Measurements from ENCODE around the gene MOGAT3.

Gene MOGAT3

DNA sequence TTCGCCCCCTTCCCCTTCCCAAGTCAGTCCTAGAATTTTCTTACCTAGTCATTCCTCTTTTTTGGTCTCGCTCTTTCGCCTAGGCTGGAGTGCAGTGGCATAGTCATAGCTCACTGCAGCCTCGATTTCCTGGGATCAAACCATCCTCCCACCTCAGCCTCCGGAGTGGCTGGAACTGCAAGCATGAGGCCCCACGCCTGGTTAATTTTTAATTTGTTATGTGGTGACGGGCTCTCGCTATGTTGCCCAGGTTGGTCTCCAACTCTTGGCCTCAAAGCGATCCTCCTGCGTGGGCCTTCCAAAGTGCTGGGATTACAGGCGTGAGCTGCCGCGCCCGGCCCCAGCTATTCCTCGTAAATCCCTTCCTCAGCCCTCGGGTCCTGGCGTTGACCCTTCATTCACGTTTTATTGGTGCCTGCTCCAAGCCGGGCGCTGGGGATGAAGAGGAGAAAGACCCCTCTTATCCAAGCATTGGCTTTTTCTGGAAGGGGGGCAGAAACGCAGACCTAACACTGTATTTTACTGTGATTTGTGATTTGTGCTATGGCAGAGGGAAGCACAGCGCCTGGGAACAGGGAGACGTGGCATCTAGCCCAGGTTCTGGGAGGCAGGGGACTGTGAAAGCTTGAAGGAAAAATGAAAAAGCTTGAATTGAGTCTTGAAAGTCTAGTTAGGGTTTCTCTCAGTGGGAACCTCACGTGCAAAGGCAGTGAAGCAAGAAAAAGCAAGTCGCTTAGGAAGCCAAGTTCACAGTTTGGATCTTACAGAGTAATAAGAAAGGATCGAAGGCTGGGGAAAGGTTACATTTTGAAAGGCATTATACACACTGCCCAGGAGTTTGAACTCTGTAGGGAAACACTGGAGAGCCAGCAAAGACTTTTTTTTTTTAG is 17.6 kb upstream of the MOGAT3 start:
- H3K9me3 ChIP-seq (ENCODE audit: control insufficient read depth in 5 of 5, low read length in 5 of 5), result no peaks in the 10 kb centered on the region
- H3K4me1 ChIP-seq (ENCODE audit: control insufficient read depth in 5 of 5, insufficient read depth in 5 of 5, low read length in 5 of 5), result peaks cover 6 to 47% (median 41%) of the 10 kb centered on the region in 5 donors
- no peaks in the 10 kb centered on the region for H3K27me3 ChIP-seq (ENCODE audit: control insufficient read depth in 5 of 5, insufficient read depth in 4 of 5, low read length in 5 of 5)
- peak overlapping the region; percentile 96 for H3K27ac ChIP-seq (ENCODE audit: low read depth, low read length)
- H3K9ac ChIP-seq (ENCODE audit: low read length in 5 of 5), result peak overlapping the region in 4 of 5 donors; percentile 56 to 94 (median 84)
- H3K4me3 ChIP-seq (ENCODE audit: low read depth in 1 of 5, low read length in 5 of 5), result peak overlapping the region; percentile 76 to 97 (median 84)
- H3K36me3 ChIP-seq (ENCODE audit: control insufficient read depth in 5 of 5, insufficient read depth in 5 of 5, low read length in 5 of 5), result peaks cover 0 to 28% (median 21%) of the 10 kb centered on the region in 5 donors

DNA sequence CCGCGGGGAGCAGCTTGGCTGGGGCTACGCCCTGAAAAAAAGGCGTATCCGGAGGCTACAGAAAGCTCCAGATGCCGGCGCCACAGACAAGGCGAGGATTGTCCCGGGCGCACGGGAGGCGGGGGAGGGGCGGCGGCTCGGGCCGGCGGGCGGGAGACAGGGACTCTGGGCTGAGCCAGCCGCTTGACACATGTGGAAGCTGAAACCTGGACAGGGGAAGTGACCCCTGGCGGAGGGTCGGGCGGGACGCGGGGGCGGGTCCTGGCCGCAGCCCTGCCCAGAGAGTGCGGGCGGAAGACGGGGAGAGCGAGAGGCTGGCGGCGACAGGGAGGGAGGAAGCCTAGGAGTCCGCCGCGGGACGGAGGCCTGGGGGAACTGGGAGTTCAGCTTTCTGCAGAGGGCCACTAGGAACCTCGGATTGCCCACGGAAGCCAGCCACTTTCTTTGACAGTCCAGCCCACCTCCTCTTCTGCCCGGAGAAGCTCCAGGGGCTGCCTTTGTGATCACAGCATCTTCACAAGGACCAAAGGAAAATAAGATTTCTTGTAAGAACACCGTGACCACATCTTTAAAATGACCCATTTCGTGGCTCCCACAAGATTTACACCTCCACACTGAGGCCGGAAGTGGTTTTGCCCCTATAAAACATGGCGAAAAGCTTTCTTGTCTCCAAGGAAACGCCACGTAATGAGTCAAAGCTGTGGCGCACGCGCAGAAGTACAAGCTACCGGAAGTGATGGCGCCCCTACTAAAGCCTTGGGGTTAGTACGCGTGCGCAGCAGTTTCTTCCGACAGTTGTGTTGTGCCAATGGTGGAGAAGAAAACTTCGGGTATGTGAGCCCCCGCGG is 16.8 kb upstream of the MOGAT3 start, which contains the start of the genes PLOD3 and ZNHIT1:
TSS of gene PLOD3 (minus strand) at position 194 of the 848 bp plus-strand sequence. CDS start 307 bp downstream, outside the sequence.
TSS of gene ZNHIT1 (plus strand) at position 778 of the 848 bp plus-strand sequence. CDS start at position 809, 31 bp downstream.
- no peaks in the 10 kb centered on the region for H3K9me3 ChIP-seq (ENCODE audit: control insufficient read depth in 5 of 5, low read length in 5 of 5)
- peaks cover 0 to 26% (median 18%) of the 10 kb centered on the region in 5 donors for H3K36me3 ChIP-seq (ENCODE audit: control insufficient read depth in 5 of 5, insufficient read depth in 5 of 5, low read length in 5 of 5)
- peaks cover 6 to 47% (median 41%) of the 10 kb centered on the region in 5 donors for H3K4me1 ChIP-seq (ENCODE audit: control insufficient read depth in 5 of 5, insufficient read depth in 5 of 5, low read length in 5 of 5)
- H3K4me3 ChIP-seq (ENCODE audit: low read depth in 1 of 5, low read length in 5 of 5), result peak within 1 kb of the TSS; percentile 76 to 97 (median 84)
- no peaks in the 10 kb centered on the region for H3K27me3 ChIP-seq (ENCODE audit: control insufficient read depth in 5 of 5, insufficient read depth in 4 of 5, low read length in 5 of 5)
- peak within 1 kb of the TSS; percentile 96 for H3K27ac ChIP-seq (ENCODE audit: low read depth, low read length)
- H3K9ac ChIP-seq (ENCODE audit: low read length in 5 of 5), result peak within 1 kb of the TSS; percentile 56 to 94 (median 87)

DNA sequence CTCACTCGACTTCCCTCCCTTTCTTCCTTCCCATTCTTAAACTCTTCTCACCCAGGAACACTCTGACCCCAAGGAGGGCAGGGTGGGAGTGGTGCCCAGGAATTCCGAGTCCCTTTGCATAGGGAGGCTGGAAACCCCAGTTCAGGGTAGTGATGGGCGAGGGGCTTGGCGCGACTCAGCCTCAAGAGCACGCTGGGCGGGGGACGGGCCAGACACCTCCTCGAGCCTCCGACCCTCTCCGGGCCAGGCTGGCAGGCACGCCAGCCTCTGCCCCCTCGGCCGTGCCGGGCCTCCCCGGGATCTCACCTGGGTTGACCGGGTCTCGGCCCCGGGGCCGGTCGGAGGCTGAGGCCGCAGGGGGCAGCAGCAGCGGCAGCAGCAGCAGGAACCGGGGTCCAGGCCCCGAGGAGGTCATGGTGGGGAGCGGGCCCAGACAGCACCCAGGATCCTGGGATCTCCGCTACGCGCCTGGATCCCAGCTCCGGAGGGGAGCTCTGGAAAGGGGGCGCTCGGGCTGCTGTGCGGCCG is 16.1 kb upstream of the MOGAT3 start:
- peak overlapping the region; percentile 76 to 94 (median 84) for H3K4me3 ChIP-seq (ENCODE audit: low read depth in 1 of 5, low read length in 5 of 5)
- peaks cover 6 to 47% (median 41%) of the 10 kb centered on the region in 5 donors for H3K4me1 ChIP-seq (ENCODE audit: control insufficient read depth in 5 of 5, insufficient read depth in 5 of 5, low read length in 5 of 5)
- H3K9ac ChIP-seq (ENCODE audit: low read length in 5 of 5), result peak overlapping the region; percentile 56 to 94 (median 77)
- no peaks in the 10 kb centered on the region for H3K9me3 ChIP-seq (ENCODE audit: control insufficient read depth in 5 of 5, low read length in 5 of 5)
- peaks cover 0 to 30% (median 22%) of the 10 kb centered on the region in 5 donors for H3K36me3 ChIP-seq (ENCODE audit: control insufficient read depth in 5 of 5, insufficient read depth in 5 of 5, low read length in 5 of 5)
- no peaks in the 10 kb centered on the region for H3K27me3 ChIP-seq (ENCODE audit: control insufficient read depth in 5 of 5, insufficient read depth in 4 of 5, low read length in 5 of 5)
- peak overlapping the region; percentile 96 for H3K27ac ChIP-seq (ENCODE audit: low read depth, low read length)

GRCh38 chr7:101216001-101216859 is 15.4 kb upstream of the MOGAT3 start:
- Histone ChIP-seq H3K4me3 (ENCODE audit: low read depth in 1 of 5, low read length in 5 of 5) (peak overlapping the region; percentile 76 to 94 (median 84)), H3K9ac (ENCODE audit: low read length in 5 of 5) (peak overlapping the region; percentile 56 to 94 (median 77)), H3K4me1 (ENCODE audit: control insufficient read depth in 5 of 5, insufficient read depth in 5 of 5, low read length in 5 of 5) (peaks cover 6 to 47% (median 41%) of the 10 kb centered on the region in 5 donors), H3K9me3 (ENCODE audit: control insufficient read depth in 5 of 5, low read length in 5 of 5) (no peaks in the 10 kb centered on the region), H3K27ac (ENCODE audit: low read depth, low read length) (peak overlapping the region; percentile 96), H3K27me3 (ENCODE audit: control insufficient read depth in 5 of 5, insufficient read depth in 4 of 5, low read length in 5 of 5) (no peaks in the 10 kb centered on the region), H3K36me3 (ENCODE audit: control insufficient read depth in 5 of 5, insufficient read depth in 5 of 5, low read length in 5 of 5) (peaks cover 0 to 37% (median 24%) of the 10 kb centered on the region in 5 donors)

DNA sequence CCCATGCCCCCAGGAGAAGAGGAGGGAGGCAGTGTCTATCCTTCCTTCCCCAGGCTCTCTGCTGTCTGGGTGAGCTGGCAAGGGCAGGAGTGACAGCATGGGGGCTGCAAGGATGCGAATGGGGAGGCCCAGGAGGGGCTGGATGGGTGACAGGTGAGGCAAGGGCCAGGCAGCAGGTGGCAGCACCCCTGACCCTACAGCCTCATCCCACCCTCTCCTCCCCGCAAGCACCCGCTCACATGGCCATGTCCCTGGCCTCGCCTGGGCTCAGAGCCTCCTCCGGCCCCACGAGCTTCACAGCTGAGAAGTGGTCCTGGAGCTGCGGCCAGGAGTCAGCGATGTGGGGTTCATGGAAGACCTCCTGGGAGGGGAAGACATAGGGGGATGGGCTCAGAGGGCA is 11.2 kb upstream of the MOGAT3 start:
- Histone ChIP-seq H3K4me3 (ENCODE audit: low read depth in 1 of 5, low read length in 5 of 5) (no peak overlapping the region), H3K36me3 (ENCODE audit: control insufficient read depth in 5 of 5, insufficient read depth in 5 of 5, low read length in 5 of 5) (peaks cover 0 to 77% (median 57%) of the 10 kb centered on the region in 5 donors), H3K27ac (ENCODE audit: low read depth, low read length) (no peak overlapping the region)

DNA sequence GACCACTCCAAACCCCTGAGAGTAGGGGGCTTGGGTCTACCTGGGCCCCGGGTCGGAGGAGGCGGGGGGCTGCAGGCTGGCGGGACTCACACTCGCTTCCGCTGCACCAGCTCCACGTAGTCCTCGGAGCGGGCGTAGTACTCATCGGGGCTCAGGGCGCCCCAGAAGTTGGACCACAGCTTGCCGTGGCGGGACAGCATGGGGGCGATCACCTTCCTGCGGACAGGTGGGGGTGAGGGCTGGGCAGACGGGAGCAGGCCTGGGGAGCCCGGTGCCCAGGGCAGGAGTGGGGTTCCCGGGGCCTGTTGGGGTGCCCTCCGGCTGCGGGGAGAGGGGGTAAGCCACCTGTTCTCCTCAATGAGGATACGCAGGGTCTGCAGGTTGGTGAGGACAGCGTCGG is 10.7 kb upstream of the MOGAT3 start:
- Histone ChIP-seq H3K4me3 (ENCODE audit: low read depth in 1 of 5, low read length in 5 of 5) (no peak overlapping the region), H3K27me3 (ENCODE audit: control insufficient read depth in 5 of 5, insufficient read depth in 4 of 5, low read length in 5 of 5) (no peaks in the 10 kb centered on the region), H3K9me3 (ENCODE audit: control insufficient read depth in 5 of 5, low read length in 5 of 5) (no peaks in the 10 kb centered on the region), H3K4me1 (ENCODE audit: control insufficient read depth in 5 of 5, insufficient read depth in 5 of 5, low read length in 5 of 5) (peaks cover 1 to 12% (median 10%) of the 10 kb centered on the region in 5 donors), H3K27ac (ENCODE audit: low read depth, low read length) (no peak overlapping the region), H3K36me3 (ENCODE audit: control insufficient read depth in 5 of 5, insufficient read depth in 5 of 5, low read length in 5 of 5) (peaks cover 0 to 80% (median 59%) of the 10 kb centered on the region in 5 donors), H3K9ac (ENCODE audit: low read length in 5 of 5) (no peak overlapping the region)

More for the DNA sequence above, 11.2 kb upstream of the MOGAT3 start:
- no peaks in the 10 kb centered on the region for H3K9me3 ChIP-seq (ENCODE audit: control insufficient read depth in 5 of 5, low read length in 5 of 5)
- no peak overlapping the region for H3K9ac ChIP-seq (ENCODE audit: low read length in 5 of 5)
- peaks cover 1 to 17% (median 15%) of the 10 kb centered on the region in 5 donors for H3K4me1 ChIP-seq (ENCODE audit: control insufficient read depth in 5 of 5, insufficient read depth in 5 of 5, low read length in 5 of 5)
- H3K27me3 ChIP-seq (ENCODE audit: control insufficient read depth in 5 of 5, insufficient read depth in 4 of 5, low read length in 5 of 5), result no peaks in the 10 kb centered on the region

DNA sequence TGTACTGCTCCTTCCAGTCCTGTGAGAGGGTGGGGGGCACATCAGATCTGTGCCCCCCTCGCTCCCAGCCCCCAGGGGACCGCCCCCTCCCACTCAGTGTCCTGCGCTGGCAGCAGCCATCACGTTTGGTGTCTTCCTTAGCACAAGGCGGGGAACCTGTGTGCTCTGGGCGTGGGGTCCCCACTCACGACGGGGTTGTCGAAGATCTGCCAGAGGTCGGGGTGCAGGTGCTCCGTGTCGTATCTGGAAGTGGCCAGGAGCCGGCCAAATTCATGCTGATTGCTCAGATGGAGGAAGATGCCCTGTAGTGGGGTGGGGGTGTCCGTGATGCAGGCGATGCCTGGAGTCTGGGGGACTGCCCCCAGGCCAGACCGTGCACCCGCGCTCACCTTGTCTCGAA is 9.3 kb upstream of the MOGAT3 start:
- Histone ChIP-seq H3K4me1 (ENCODE audit: control insufficient read depth in 5 of 5, insufficient read depth in 5 of 5, low read length in 5 of 5) (peaks cover 0 to 5% (median 0%) of the 10 kb centered on the region in 5 donors), H3K27ac (ENCODE audit: low read depth, low read length) (no peak overlapping the region), H3K36me3 (ENCODE audit: control insufficient read depth in 5 of 5, insufficient read depth in 5 of 5, low read length in 5 of 5) (peaks cover 0 to 81% (median 63%) of the 10 kb centered on the region in 5 donors), H3K27me3 (ENCODE audit: control insufficient read depth in 5 of 5, insufficient read depth in 4 of 5, low read length in 5 of 5) (no peaks in the 10 kb centered on the region), H3K9ac (ENCODE audit: low read length in 5 of 5) (no peak overlapping the region), H3K9me3 (ENCODE audit: control insufficient read depth in 5 of 5, low read length in 5 of 5) (no peaks in the 10 kb centered on the region), H3K4me3 (ENCODE audit: low read depth in 1 of 5, low read length in 5 of 5) (no peak overlapping the region)

- Histone ChIP-seq H3K36me3 (ENCODE audit: control insufficient read depth in 5 of 5, insufficient read depth in 5 of 5, low read length in 5 of 5) (peaks cover 0 to 75% (median 57%) of the 10 kb centered on the region in 5 donors), H3K4me1 (ENCODE audit: control insufficient read depth in 5 of 5, insufficient read depth in 5 of 5, low read length in 5 of 5) (peaks cover 0 to 8% (median 0%) of the 10 kb centered on the region in 5 donors), H3K4me3 (ENCODE audit: low read depth in 1 of 5, low read length in 5 of 5) (no peak overlapping the region)
Measured at GRCh38 chr7:101208794-101209193, 8.0 kb upstream of the MOGAT3 start.

DNA sequence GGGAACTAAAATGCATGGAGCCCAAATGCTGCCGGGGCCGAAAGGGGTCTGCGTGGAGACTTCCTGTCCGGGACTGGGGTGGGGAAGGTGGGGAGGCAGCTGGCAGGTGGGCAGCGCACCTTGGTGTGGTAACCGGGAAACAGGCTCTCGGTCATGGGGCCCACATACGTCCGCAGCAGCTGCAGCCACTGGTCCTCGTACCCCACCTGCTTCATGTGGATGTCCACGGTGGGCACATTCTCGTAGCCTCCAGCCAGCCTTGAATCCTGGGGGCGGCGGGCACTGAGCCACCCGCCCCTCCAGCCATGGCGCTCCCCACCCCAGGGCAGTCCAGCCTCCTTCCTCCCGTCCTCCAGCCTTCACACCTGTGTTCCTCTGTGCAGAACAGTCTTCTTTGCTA is 6.6 kb upstream of the MOGAT3 start:
- Histone ChIP-seq H3K27me3 (ENCODE audit: control insufficient read depth in 5 of 5, insufficient read depth in 4 of 5, low read length in 5 of 5) (peaks cover 3 to 12% (median 11%) of the 10 kb centered on the region in 5 donors), H3K36me3 (ENCODE audit: control insufficient read depth in 5 of 5, insufficient read depth in 5 of 5, low read length in 5 of 5) (peaks cover 0 to 64% (median 53%) of the 10 kb centered on the region in 5 donors)

More at GRCh38 chr7:101208794-101209193, 8.0 kb upstream of the MOGAT3 start:
- Histone ChIP-seq H3K9me3 (ENCODE audit: control insufficient read depth in 5 of 5, low read length in 5 of 5) (no peaks in the 10 kb centered on the region), H3K9ac (ENCODE audit: low read length in 5 of 5) (no peak overlapping the region), H3K27ac (ENCODE audit: low read depth, low read length) (no peak overlapping the region), H3K27me3 (ENCODE audit: control insufficient read depth in 5 of 5, insufficient read depth in 4 of 5, low read length in 5 of 5) (peaks cover 0 to 2% (median 0%) of the 10 kb centered on the region in 5 donors)

More for the DNA sequence above, 6.6 kb upstream of the MOGAT3 start:
- Histone ChIP-seq H3K4me3 (ENCODE audit: low read depth in 1 of 5, low read length in 5 of 5) (no peak overlapping the region), H3K9ac (ENCODE audit: low read length in 5 of 5) (no peak overlapping the region), H3K27ac (ENCODE audit: low read depth, low read length) (no peak overlapping the region), H3K9me3 (ENCODE audit: control insufficient read depth in 5 of 5, low read length in 5 of 5) (no peaks in the 10 kb centered on the region), H3K4me1 (ENCODE audit: control insufficient read depth in 5 of 5, insufficient read depth in 5 of 5, low read length in 5 of 5) (peaks cover 0 to 10% (median 4%) of the 10 kb centered on the region in 5 donors)

All from subcutaneous abdominal adipose tissue (tissue), 5 donors.